ENCODE measurements around the gene FCHO1. TPM values are rescaled to one million over a fixed set of nuclear protein-coding genes. Genes with fewer than 3 reads are reported as not detected.

The FCHO1 gene
- total RNA-seq, 1 experiment from 2014 or later = 1.1 TPM

DNA sequence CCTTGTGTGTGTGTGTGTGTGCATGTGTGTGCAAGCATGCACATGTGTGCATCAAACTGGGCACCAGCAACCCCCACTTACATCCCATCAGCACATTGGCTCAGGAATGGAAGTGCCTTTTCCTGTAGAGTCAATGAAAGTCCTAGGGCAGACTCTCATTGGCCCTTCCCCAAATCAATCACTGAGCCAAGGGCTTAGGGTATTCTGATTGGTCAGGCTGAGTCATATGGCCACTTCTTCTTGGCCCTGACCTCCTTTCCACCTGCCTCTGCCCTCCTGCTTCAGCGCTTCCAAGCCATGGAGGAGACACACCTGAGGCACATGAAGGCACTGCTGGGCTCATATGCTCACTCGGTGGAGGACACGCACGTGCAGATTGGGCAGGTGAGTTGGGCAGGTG lies 20.9 kb downstream of the FCHO1 start:
- ChIA-PET POLR2A (no interaction called here), CTCF (no interaction called here)
- no peak overlapping the region for H3K4me3 ChIP-seq (ENCODE audit: low read depth in 2 of 2, low read length in 2 of 2)
- in situ Hi-C loops (cut with HindIII; ENCODE audit: low pct_unique_long_range_greater_than_20kb, low sequenced_read_pairs) = no loop called here
- no peaks in the 10 kb centered on the region for H3K36me3 ChIP-seq (ENCODE audit: control insufficient read depth, insufficient read depth, low read length)
- no peak for TF ChIP-seq TCF7L2 (IDR thresholded peaks at IDR 0.05; ENCODE audit: low read depth, low read length)
- TF ChIP-seq, protein P1, sequence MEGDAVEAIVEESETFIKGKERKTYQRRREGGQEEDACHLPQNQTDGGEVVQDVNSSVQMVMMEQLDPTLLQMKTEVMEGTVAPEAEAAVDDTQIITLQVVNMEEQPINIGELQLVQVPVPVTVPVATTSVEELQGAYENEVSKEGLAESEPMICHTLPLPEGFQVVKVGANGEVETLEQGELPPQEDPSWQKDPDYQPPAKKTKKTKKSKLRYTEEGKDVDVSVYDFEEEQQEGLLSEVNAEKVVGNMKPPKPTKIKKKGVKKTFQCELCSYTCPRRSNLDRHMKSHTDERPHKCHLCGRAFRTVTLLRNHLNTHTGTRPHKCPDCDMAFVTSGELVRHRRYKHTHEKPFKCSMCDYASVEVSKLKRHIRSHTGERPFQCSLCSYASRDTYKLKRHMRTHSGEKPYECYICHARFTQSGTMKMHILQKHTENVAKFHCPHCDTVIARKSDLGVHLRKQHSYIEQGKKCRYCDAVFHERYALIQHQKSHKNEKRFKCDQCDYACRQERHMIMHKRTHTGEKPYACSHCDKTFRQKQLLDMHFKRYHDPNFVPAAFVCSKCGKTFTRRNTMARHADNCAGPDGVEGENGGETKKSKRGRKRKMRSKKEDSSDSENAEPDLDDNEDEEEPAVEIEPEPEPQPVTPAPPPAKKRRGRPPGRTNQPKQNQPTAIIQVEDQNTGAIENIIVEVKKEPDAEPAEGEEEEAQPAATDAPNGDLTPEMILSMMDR (IDR thresholded peaks at IDR 0.05) = no peak
- TF ChIP-seq POLR2AphosphoS5 (IDR thresholded peaks at IDR 0.05; ENCODE audit: low read depth, low read length) = no peak
- TF ChIP-seq SIN3A (IDR thresholded peaks at IDR 0.05; ENCODE audit: borderline replicate concordance, insufficient read depth, low read depth, low read length) = no peak
- TF ChIP-seq, protein P2, sequence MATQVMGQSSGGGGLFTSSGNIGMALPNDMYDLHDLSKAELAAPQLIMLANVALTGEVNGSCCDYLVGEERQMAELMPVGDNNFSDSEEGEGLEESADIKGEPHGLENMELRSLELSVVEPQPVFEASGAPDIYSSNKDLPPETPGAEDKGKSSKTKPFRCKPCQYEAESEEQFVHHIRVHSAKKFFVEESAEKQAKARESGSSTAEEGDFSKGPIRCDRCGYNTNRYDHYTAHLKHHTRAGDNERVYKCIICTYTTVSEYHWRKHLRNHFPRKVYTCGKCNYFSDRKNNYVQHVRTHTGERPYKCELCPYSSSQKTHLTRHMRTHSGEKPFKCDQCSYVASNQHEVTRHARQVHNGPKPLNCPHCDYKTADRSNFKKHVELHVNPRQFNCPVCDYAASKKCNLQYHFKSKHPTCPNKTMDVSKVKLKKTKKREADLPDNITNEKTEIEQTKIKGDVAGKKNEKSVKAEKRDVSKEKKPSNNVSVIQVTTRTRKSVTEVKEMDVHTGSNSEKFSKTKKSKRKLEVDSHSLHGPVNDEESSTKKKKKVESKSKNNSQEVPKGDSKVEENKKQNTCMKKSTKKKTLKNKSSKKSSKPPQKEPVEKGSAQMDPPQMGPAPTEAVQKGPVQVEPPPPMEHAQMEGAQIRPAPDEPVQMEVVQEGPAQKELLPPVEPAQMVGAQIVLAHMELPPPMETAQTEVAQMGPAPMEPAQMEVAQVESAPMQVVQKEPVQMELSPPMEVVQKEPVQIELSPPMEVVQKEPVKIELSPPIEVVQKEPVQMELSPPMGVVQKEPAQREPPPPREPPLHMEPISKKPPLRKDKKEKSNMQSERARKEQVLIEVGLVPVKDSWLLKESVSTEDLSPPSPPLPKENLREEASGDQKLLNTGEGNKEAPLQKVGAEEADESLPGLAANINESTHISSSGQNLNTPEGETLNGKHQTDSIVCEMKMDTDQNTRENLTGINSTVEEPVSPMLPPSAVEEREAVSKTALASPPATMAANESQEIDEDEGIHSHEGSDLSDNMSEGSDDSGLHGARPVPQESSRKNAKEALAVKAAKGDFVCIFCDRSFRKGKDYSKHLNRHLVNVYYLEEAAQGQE (IDR thresholded peaks at IDR 0.05; ENCODE audit: insufficient read depth in 1 of 2, low read depth in 2 of 2, low read length in 1 of 2) = no peak
- no peak for ATAC-seq
- BruUV-seq (replicated peaks) = no TSS peak
- H3K27ac ChIP-seq (ENCODE audit: low read length) = no peak overlapping the region
- DNase-seq (ENCODE audit: low read depth, low spot score) = no peak
- H3K9me3 ChIP-seq (ENCODE audit: control insufficient read depth, insufficient read depth, low read depth, low read length) = no peaks in the 10 kb centered on the region
- no peaks in the 10 kb centered on the region for H3K4me1 ChIP-seq (ENCODE audit: control insufficient read depth, insufficient read depth, low read length)
- H3K27me3 ChIP-seq (ENCODE audit: control insufficient read depth, insufficient read depth, low read length) = no peaks in the 10 kb centered on the region
- intact Hi-C loops (cut with micrococcal nuclease; ENCODE audit: unreplicated experiment) = no loop called here

DNA sequence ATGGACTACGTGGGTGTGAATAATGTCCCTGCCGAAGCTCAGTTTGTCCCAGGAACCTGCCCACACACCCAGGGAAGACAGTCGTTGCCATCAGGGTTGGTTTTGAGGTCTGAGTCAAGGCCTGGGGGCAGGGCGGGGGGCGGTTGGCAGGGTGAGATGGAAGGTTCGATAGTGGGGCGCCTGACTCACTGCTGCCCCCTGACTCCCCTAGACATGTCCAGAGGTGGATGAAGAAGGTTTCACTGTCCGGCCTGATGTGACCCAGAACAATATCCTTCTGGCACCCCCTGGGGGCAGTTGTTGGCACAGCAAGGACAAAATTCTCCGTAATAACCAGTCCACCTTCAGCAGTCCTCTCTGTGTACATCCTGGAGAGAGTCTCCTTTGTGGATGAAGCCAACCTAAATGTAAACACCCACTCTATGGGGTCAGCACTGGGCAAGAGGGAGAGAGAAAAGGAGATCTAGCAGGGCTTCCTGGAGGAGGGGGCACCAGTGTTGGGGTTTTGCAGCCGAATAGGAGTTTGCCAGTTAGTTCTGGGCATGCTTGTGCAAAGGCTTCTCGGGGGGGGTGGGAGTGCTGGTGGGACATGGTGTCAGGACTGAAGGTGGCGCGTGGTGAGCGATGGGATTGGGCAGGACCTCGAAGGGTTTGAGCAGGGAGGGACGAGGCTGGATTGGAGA lies 24.1 kb downstream of the FCHO1 start:
- ChIA-PET POLR2A (no interaction called here), CTCF (interaction anchor here (0.5 to 1.2 kb wide), 4 partner anchors 11 to 169 kb away, joined by 4 to 6 read pairs (median 4); partner anchors contain the start of gene RPL18A)
- no peaks in the 10 kb centered on the region; the same call in 1 of the 2 replicates for H3K36me3 ChIP-seq (ENCODE audit: control insufficient read depth, insufficient read depth, low read length)
- in situ Hi-C loops (cut with HindIII; ENCODE audit: low pct_unique_long_range_greater_than_20kb, low sequenced_read_pairs) = no loop called here
- no peak overlapping the region for H3K27ac ChIP-seq (ENCODE audit: low read length)
- H3K9me3 ChIP-seq (ENCODE audit: control insufficient read depth, insufficient read depth, low read depth, low read length) = no peaks in the 10 kb centered on the region
- TF ChIP-seq, protein P2 (IDR thresholded peaks at IDR 0.05; ENCODE audit: insufficient read depth in 1 of 2, low read depth in 2 of 2, low read length in 1 of 2) = no peak
- TF ChIP-seq, protein P1 (IDR thresholded peaks at IDR 0.05) = peak; percentile 83
- H3K4me3 ChIP-seq (ENCODE audit: low read depth in 2 of 2, low read length in 2 of 2) = no peak overlapping the region
- intact Hi-C loops (cut with micrococcal nuclease; ENCODE audit: unreplicated experiment) = no loop called here
- BruUV-seq (replicated peaks) = no TSS peak
- ATAC-seq = peak; percentile 77
- no peaks in the 10 kb centered on the region for H3K27me3 ChIP-seq (ENCODE audit: control insufficient read depth, insufficient read depth, low read length)
- H3K4me1 ChIP-seq (ENCODE audit: control insufficient read depth, insufficient read depth, low read length) = 0 out of 2 replicates have a peak, but pooled peaks cover 3% of the 10 kb centered on the region
- no peak for DNase-seq (ENCODE audit: low read depth, low spot score)

Measured in Panc1 (cell line).